Measurements from ENCODE around the gene INHBC. TPM values are rescaled to one million over a fixed set of nuclear protein-coding genes. Genes with fewer than 3 reads are reported as not detected.

The INHBC gene
- total and polyA plus RNA-seq, 2 donors (not counting 1 experiment from before 2014, with no cell fraction given): 0.17 to 0.31 TPM

DNA sequence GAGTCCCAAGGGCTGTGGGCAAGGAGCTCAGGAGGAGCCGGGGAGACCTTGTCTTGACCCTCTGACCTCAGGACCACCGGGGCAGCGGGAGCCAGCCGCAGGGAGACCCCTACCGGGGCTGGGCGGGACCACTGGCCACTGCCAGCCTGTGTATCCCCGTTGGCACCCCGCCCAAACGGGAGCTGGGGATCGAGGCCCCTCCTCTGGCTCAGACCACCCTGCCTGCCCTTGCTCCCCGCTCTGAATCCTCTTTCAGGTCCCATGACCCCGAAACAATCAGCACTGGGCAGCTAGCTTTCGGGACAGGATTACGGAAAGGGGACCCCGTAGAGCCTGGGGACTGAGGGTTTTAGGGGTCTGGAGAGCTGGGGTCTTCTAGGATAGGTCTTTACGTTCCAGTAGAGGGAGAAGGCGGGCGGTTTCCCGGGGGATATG is 26.3 kb downstream of the INHBC start:
- H3K9ac ChIP-seq (ENCODE audit: low read length): peak overlapping the region; percentile 81
- H3K36me3 ChIP-seq (replicated peaks in 1 of 2; ENCODE audit: control extremely low read depth in 1 of 2, control insufficient read depth in 1 of 2, extremely low read depth in 1 of 2, insufficient read depth in 2 of 2, low read length in 1 of 2): no peaks in the 10 kb centered on the region
- peak overlapping the region; percentile 94 for H3K4me2 ChIP-seq (replicated peaks; ENCODE audit: low read depth, low read length, poor library complexity, severe bottlenecking)
- ChIA-PET CTCF (interaction anchor here (0.6 to 7.6 kb wide), 7 partner anchors 15 to 222 kb away, joined by 3 to 166 read pairs (median 3); partner anchors contain the start of gene ARHGAP9), POLR2A (interaction anchor here (1.2 to 3.9 kb wide), 2 partner anchors 18 to 59 kb away, joined by 4 to 39 read pairs; partner anchors contain the start of genes ARHGAP9 and DDIT3)
- 3% methylated on average over 14 of the region's 19 CpGs for WGBS (ENCODE audit: insufficient coverage)
- H3K9me3 Mint-ChIP-seq (ENCODE audit: insufficient read depth): no peaks in the 10 kb centered on the region
- no peak for ATAC-seq (ENCODE audit: low read depth)
- peaks cover 6% of the 10 kb centered on the region for H3K79me2 ChIP-seq (ENCODE audit: control insufficient read depth, insufficient read depth, low read length)
- H3K27ac ChIP-seq (ENCODE audit: low read length in 2 of 2): peak overlapping the region in 1 of 2 donors; percentile 25
- TF ChIP-seq, protein P1, sequence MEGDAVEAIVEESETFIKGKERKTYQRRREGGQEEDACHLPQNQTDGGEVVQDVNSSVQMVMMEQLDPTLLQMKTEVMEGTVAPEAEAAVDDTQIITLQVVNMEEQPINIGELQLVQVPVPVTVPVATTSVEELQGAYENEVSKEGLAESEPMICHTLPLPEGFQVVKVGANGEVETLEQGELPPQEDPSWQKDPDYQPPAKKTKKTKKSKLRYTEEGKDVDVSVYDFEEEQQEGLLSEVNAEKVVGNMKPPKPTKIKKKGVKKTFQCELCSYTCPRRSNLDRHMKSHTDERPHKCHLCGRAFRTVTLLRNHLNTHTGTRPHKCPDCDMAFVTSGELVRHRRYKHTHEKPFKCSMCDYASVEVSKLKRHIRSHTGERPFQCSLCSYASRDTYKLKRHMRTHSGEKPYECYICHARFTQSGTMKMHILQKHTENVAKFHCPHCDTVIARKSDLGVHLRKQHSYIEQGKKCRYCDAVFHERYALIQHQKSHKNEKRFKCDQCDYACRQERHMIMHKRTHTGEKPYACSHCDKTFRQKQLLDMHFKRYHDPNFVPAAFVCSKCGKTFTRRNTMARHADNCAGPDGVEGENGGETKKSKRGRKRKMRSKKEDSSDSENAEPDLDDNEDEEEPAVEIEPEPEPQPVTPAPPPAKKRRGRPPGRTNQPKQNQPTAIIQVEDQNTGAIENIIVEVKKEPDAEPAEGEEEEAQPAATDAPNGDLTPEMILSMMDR (IDR thresholded peaks at IDR 0.05): no peak
- no peak for TF ChIP-seq EZH2 (IDR thresholded peaks at IDR 0.05; ENCODE audit: borderline replicate concordance, insufficient read depth, low read depth, low read length, poor library complexity, severe bottlenecking)
- no peaks in the 10 kb centered on the region for H3K9me3 ChIP-seq (ENCODE audit: control extremely low read depth in 1 of 3, control insufficient read depth in 2 of 3, insufficient read depth in 1 of 3, low read length in 2 of 3)
- intact Hi-C loops (cut with micrococcal nuclease): no loop called here
- no peaks in the 10 kb centered on the region for H3K27me3 Mint-ChIP-seq
- peaks cover 28 to 53% of the 10 kb centered on the region in 2 donors for H3K4me1 ChIP-seq (ENCODE audit: control insufficient read depth in 2 of 2, insufficient read depth in 2 of 2, low read length in 2 of 2)
- no peaks in the 10 kb centered on the region for H4K20me1 ChIP-seq (ENCODE audit: control insufficient read depth, insufficient read depth, low read length, poor library complexity, severe bottlenecking)
- H3K27ac Mint-ChIP-seq: peak overlapping the region; percentile 67
- H3K4me1 Mint-ChIP-seq: peaks cover 49% of the 10 kb centered on the region
- peak; percentile 50 for DNase-seq
- H2AFZ ChIP-seq (ENCODE audit: insufficient read depth, low read depth, low read length, poor library complexity, severe bottlenecking): peak overlapping the region; percentile 67
- H3K4me3 Mint-ChIP-seq: peak overlapping the region; percentile 92
- H3K27me3 ChIP-seq (replicated peaks in 1 of 4; ENCODE audit: control extremely low read depth in 1 of 4, control insufficient read depth in 3 of 4, insufficient read depth in 4 of 4, low read length in 3 of 4): no peaks in the 10 kb centered on the region
- H3K4me3 ChIP-seq (ENCODE audit: control extremely low read depth in 1 of 5, extremely low read depth in 1 of 5, insufficient read depth in 1 of 5, low read depth in 2 of 5, low read length in 4 of 5): peak overlapping the region in 4 of 5 experiments; percentile 58 to 93 (median 86)

- Histone ChIP-seq H3K4me1 (ENCODE audit: control insufficient read depth in 2 of 2, insufficient read depth in 2 of 2, low read length in 2 of 2) (peaks cover 23 to 48% of the 10 kb centered on the region in 2 donors), H3K9me3 (ENCODE audit: control extremely low read depth in 1 of 3, control insufficient read depth in 2 of 3, insufficient read depth in 1 of 3, low read length in 2 of 3) (no peaks in the 10 kb centered on the region), H3K79me2 (ENCODE audit: control insufficient read depth, insufficient read depth, low read length) (peaks cover 6% of the 10 kb centered on the region), H4K20me1 (ENCODE audit: control insufficient read depth, insufficient read depth, low read length, poor library complexity, severe bottlenecking) (no peaks in the 10 kb centered on the region), H3K4me2 (replicated peaks; ENCODE audit: low read depth, low read length, poor library complexity, severe bottlenecking) (peak overlapping the region; percentile 94), H3K4me3 (ENCODE audit: control extremely low read depth in 1 of 5, extremely low read depth in 1 of 5, insufficient read depth in 1 of 5, low read depth in 2 of 5, low read length in 4 of 5) (peak overlapping the region; percentile 58 to 93 (median 81)), H3K36me3 (replicated peaks in 1 of 2; ENCODE audit: control extremely low read depth in 1 of 2, control insufficient read depth in 1 of 2, extremely low read depth in 1 of 2, insufficient read depth in 2 of 2, low read length in 1 of 2) (no peaks in the 10 kb centered on the region), H3K27ac (ENCODE audit: low read length in 2 of 2) (peak overlapping the region; percentile 12 to 58), H2AFZ (ENCODE audit: insufficient read depth, low read depth, low read length, poor library complexity, severe bottlenecking) (peak overlapping the region; percentile 67), H3K27me3 (replicated peaks in 1 of 4; ENCODE audit: control extremely low read depth in 1 of 4, control insufficient read depth in 3 of 4, insufficient read depth in 4 of 4, low read length in 3 of 4) (no peaks in the 10 kb centered on the region), H3K9ac (ENCODE audit: low read length) (peak overlapping the region; percentile 81)
- WGBS (ENCODE audit: insufficient coverage): 1% methylated on average over 12 of the region's 32 CpGs
- H3K9me3 Mint-ChIP-seq (ENCODE audit: insufficient read depth): no peaks in the 10 kb centered on the region
- ChIA-PET CTCF (interaction anchor here (0.7 to 7.6 kb wide), 6 partner anchors 9 to 200 kb away, joined by 3 to 166 read pairs (median 4); partner anchors contain the start of gene ARHGAP9), POLR2A (interaction anchor here (1.2 to 3.9 kb wide), 2 partner anchors 17 to 59 kb away, joined by 4 to 39 read pairs; partner anchors contain the start of genes ARHGAP9 and DDIT3)
- intact Hi-C loops (cut with micrococcal nuclease): no loop called here
- DNase-seq: peak; percentile 54
- H3K4me3 Mint-ChIP-seq: peak overlapping the region; percentile 92
- peaks cover 43% of the 10 kb centered on the region for H3K4me1 Mint-ChIP-seq
- peak overlapping the region; percentile 93 for H3K27ac Mint-ChIP-seq
- no peak for ATAC-seq (ENCODE audit: low read depth)
- no peaks in the 10 kb centered on the region for H3K27me3 Mint-ChIP-seq
- TF ChIP-seq, protein P1 (IDR thresholded peaks at IDR 0.05): no peak
- no peak for TF ChIP-seq EZH2 (IDR thresholded peaks at IDR 0.05; ENCODE audit: borderline replicate concordance, insufficient read depth, low read depth, low read length, poor library complexity, severe bottlenecking)
These were observed 26.8 kb downstream of the INHBC start for GRCh38 chr12:57461276-57461916.

Data from B cell (primary cell).